ENCODE measurements around the gene IGDCC3. TPM values are rescaled to one million over a fixed set of nuclear protein-coding genes. Genes with fewer than 3 reads are reported as not detected.

The IGDCC3 gene
- total and polyA plus RNA-seq, 2 donors (not counting 3 experiments of a cell fraction or from before 2014, with no cell fraction given): 0.03 TPM; not detected in 1

GRCh38 chr15:65323071-65323511 lies 54.7 kb downstream of the IGDCC3 start:
- Histone ChIP-seq H3K9me3 (replicated peaks; ENCODE audit: control insufficient read depth, insufficient read depth, low read length) (no peaks in the 10 kb centered on the region), H3K4me1 (ENCODE audit: control insufficient read depth, extremely low read depth, insufficient read depth, low read length) (peaks cover 3% of the 10 kb centered on the region), H3K9me1 (replicated peaks; ENCODE audit: control insufficient read depth, extremely low read depth, insufficient read depth, low read length) (no peaks in the 10 kb centered on the region), H3K4me3 (replicated peaks in 1 of 3; ENCODE audit: insufficient read depth in 1 of 3, low read depth in 1 of 3, low read length in 3 of 3) (no peak overlapping the region), H3K36me3 (ENCODE audit: control insufficient read depth in 2 of 2, extremely low read depth in 1 of 2, insufficient read depth in 2 of 2, low read length in 2 of 2) (no peaks in the 10 kb centered on the region), H3K27ac (ENCODE audit: insufficient read depth, low read depth, low read length) (no peak overlapping the region), H4K20me1 (replicated peaks; ENCODE audit: control insufficient read depth, extremely low read depth, insufficient read depth, low read length) (no peaks in the 10 kb centered on the region), H3K9ac (replicated peaks; ENCODE audit: extremely low read depth, insufficient read depth, low read length) (no peak overlapping the region), H2AFZ (ENCODE audit: low read depth, low read length) (no peak overlapping the region), H3K4me2 (ENCODE audit: insufficient read depth, low read length) (no peak overlapping the region), H3K27me3 (ENCODE audit: control insufficient read depth in 2 of 2, insufficient read depth in 2 of 2, low read length in 2 of 2) (peaks cover 0 to 8% of the 10 kb centered on the region in 2 experiments), H3K79me2 (ENCODE audit: control insufficient read depth, insufficient read depth, low read length) (no peaks in the 10 kb centered on the region)
- no peak for FAIRE-seq
- no TSS peak for BruUV-seq (replicated peaks)
- ChIA-PET CTCF (interaction anchor here (1.5 to 9.1 kb wide), 3 partner anchors 13 to 77 kb away, joined by 3 to 274 read pairs (median 94); no protein-coding TSS in a partner anchor), POLR2A (interaction anchor here (0.8 kb wide), 1 partner anchor 18 kb away, joined by 3 read pairs; the partner anchor contains the start of gene RNU5B-1)
- DNase-seq (ENCODE audit: low read depth, low spot score): peak; percentile 55
- intact Hi-C loops (cut with micrococcal nuclease) (no loop called here), dilution Hi-C loops (cut with MboI; ENCODE audit: extremely low pct_ligation_motif_present, low sequenced_read_pairs) (no loop called here)
- TF ChIP-seq FOS (IDR thresholded peaks at IDR 0.05; ENCODE audit: borderline replicate concordance, insufficient read depth, low read length): no peak

GRCh38 chr15:65318870-65319356 lies 58.9 kb downstream of the IGDCC3 start:
- Histone ChIP-seq H2AFZ (ENCODE audit: low read depth, low read length) (no peak overlapping the region), H3K27ac (ENCODE audit: insufficient read depth, low read depth, low read length) (no peak overlapping the region), H3K4me2 (ENCODE audit: insufficient read depth, low read length) (no peak overlapping the region), H3K36me3 (ENCODE audit: control insufficient read depth in 2 of 2, extremely low read depth in 1 of 2, insufficient read depth in 2 of 2, low read length in 2 of 2) (no peaks in the 10 kb centered on the region), H3K4me3 (replicated peaks in 1 of 3; ENCODE audit: insufficient read depth in 1 of 3, low read depth in 1 of 3, low read length in 3 of 3) (no peak overlapping the region), H3K9me3 (replicated peaks; ENCODE audit: control insufficient read depth, insufficient read depth, low read length) (no peaks in the 10 kb centered on the region), H4K20me1 (replicated peaks; ENCODE audit: control insufficient read depth, extremely low read depth, insufficient read depth, low read length) (no peaks in the 10 kb centered on the region), H3K79me2 (ENCODE audit: control insufficient read depth, insufficient read depth, low read length) (no peaks in the 10 kb centered on the region), H3K4me1 (ENCODE audit: control insufficient read depth, extremely low read depth, insufficient read depth, low read length) (no peaks in the 10 kb centered on the region), H3K9me1 (replicated peaks; ENCODE audit: control insufficient read depth, extremely low read depth, insufficient read depth, low read length) (no peaks in the 10 kb centered on the region), H3K9ac (replicated peaks; ENCODE audit: extremely low read depth, insufficient read depth, low read length) (no peak overlapping the region), H3K27me3 (ENCODE audit: control insufficient read depth in 2 of 2, insufficient read depth in 2 of 2, low read length in 2 of 2) (peaks cover 0 to 10% of the 10 kb centered on the region in 2 experiments)
- dilution Hi-C loops (cut with MboI; ENCODE audit: extremely low pct_ligation_motif_present, low sequenced_read_pairs): no loop called here
- POLR2A ChIA-PET: interaction anchor here (1.1 to 1.2 kb wide), 2 partner anchors 14 to 66 kb away, joined by 4 to 5 read pairs; partner anchors contain the start of gene RNU5B-1
- no TSS peak for BruUV-seq (replicated peaks)
- FAIRE-seq: peak; percentile 92
- peak; percentile 79 for DNase-seq (ENCODE audit: low read depth, low spot score)
- no peak for TF ChIP-seq EZH2 (IDR thresholded peaks at IDR 0.05; ENCODE audit: borderline replicate concordance, low read depth, low read length, severe bottlenecking)
- TF ChIP-seq CTCF (IDR thresholded peaks at IDR 0.05; ENCODE audit: extremely low read depth in 1 of 2, insufficient read depth in 1 of 2, low read depth in 1 of 2, low read length in 2 of 2): peak; percentile 75 to 87
- CTCF ChIA-PET: interaction anchor here (0.7 to 9.1 kb wide), 13 partner anchors 10 to 118 kb away, joined by 3 to 274 read pairs (median 4); partner anchors contain the start of gene RNU5B-1
- intact Hi-C loops (cut with micrococcal nuclease): loop anchor here (1.0 kb wide), 2 partner anchors 66 to 81 kb away; no protein-coding TSS in a partner anchor
